Measurements from ENCODE around the gene ARF4. TPM values are rescaled to one million over a fixed set of nuclear protein-coding genes. Genes with fewer than 3 reads are reported as not detected.

Gene ARF4
- total and polyA plus RNA-seq, 10 of the 15 experiments (the other 5 are each of a cell fraction or from before 2014, with no cell fraction given), result 66.2 to 283 (median 128) TPM

- TF ChIP-seq RELA (IDR thresholded peaks at IDR 0.05; ENCODE audit: borderline replicate concordance, partially characterized antibody) (peak; percentile 70), SREBF2 (IDR thresholded peaks at IDR 0.05; ENCODE audit: low read length) (no peak), NR2C1 (IDR thresholded peaks at IDR 0.05) (peak; percentile 94), ZNF592 (IDR thresholded peaks at IDR 0.05) (peak; percentile 69; the same call in 1 of the 2 replicates), MTA3 (IDR thresholded peaks at IDR 0.05; ENCODE audit: borderline replicate concordance, low read length) (peak; percentile 39; the same call in 1 of the 2 replicates), TARDBP (IDR thresholded peaks at IDR 0.05; ENCODE audit: borderline replicate concordance) (no peak), CBFB (IDR thresholded peaks at IDR 0.05; ENCODE audit: low read depth) (peak; percentile 76; the same call in 1 of the 2 replicates), LARP7 (IDR thresholded peaks at IDR 0.05) (peak; percentile 78), EZH2 (IDR thresholded peaks at IDR 0.05; ENCODE audit: borderline replicate concordance, control insufficient read depth, low read depth, low read length) (no peak), RBBP5 (conservative IDR thresholded peaks at IDR 0.05) (0 out of 2 replicates have a peak, but pooled peaks have one; percentile 70), ETV6 (conservative IDR thresholded peaks at IDR 0.05 in 1 of 2, IDR thresholded peaks at IDR 0.05 in 1 of 2; ENCODE audit: borderline replicate concordance in 1 of 2, low read depth in 1 of 2) (peak in 1 of 2 experiments; percentile 86; a peak in 1 of 4 replicates), EGR1 (IDR thresholded peaks at IDR 0.05; ENCODE audit: borderline replicate concordance in 1 of 2, low read depth in 2 of 2, low read length in 2 of 2) (peak in 1 of 2 experiments; percentile 93; a peak in 2 of 3 replicates), MLLT1 (IDR thresholded peaks at IDR 0.05) (peak; percentile 72), ATF2 (IDR thresholded peaks at IDR 0.05; ENCODE audit: low read length) (peak; percentile 58; the same call in 1 of the 2 replicates), RUNX3 (IDR thresholded peaks at IDR 0.05; ENCODE audit: low read length) (peak; percentile 68), SP1 (IDR thresholded peaks at IDR 0.05; ENCODE audit: low read depth, low read length) (peak; percentile 12), NBN (IDR thresholded peaks at IDR 0.05) (peak; percentile 95), RB1 (IDR thresholded peaks at IDR 0.05; ENCODE audit: borderline replicate concordance) (peak; percentile 71; the same call in 1 of the 2 replicates), NFIC (IDR thresholded peaks at IDR 0.05; ENCODE audit: low read depth, low read length) (peak; percentile 73; the same call in 1 of the 2 replicates), HDAC2 (IDR thresholded peaks at IDR 0.05) (no peak), SREBF1 (IDR thresholded peaks at IDR 0.05; ENCODE audit: low read length) (peak; percentile 5; the same call in 1 of the 2 replicates)
Observed at GRCh38 chr3:57555738-57556458, 41.2 kb downstream of the ARF4 start, which contains the start of gene PDE12 (continued).
